Activated CD8-positive, alpha-beta memory T cell treated with anti-CD3 and anti-CD28 coated beads for 1 hour (primary cell): ENCODE data around the gene VAMP5.

ENCODE experiments used
- DNase-seq, 2 donors: peaks; one replicate each; pipeline ENCODE4 v3.0.0-alpha.2; 2020; ENCODE audit warnings: low read depth in 1 of 2; ENCODE audit errors: extremely low read depth in 1 of 2

VAMP5 gene

DNA sequence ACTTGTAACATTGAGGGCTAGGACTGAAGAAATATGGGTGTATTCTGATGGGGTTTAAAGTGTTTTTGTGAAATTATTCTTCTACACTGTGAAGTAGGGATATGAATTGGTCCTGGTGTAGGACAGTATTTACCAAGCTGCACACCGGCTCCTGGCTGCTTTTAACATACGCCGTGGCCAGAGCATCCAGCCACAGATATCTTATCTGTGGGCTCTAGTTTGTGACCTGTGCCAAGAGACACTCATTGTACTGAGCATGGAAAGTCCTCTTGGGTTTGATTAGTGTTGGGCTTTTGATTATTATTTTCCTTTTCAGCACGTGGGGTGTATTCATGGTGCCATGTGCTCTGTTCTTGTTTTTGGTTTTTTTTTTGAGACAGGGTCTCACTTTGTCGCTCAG is 39.8 kb downstream of the VAMP5 start:
- DNase-seq: no peak

DNA sequence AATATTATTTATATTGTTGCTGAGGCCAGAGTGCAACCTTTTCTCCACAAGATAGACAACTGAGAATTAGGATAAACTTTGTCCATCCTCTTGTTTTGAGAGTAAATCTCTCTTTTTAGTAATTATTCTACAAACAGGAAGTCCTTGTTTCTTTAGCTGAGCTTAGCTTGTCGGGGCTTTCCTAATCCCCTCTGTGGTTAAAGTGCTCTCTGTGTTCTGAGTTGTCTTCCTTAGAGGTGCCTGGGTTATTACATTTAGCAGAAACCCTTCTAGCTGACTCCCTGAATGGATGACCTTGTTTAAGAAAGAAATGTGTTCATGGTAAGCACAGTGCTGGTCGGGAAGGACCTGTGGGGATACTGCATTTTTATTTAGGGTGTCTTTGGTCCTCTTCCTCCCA is 44.4 kb downstream of the VAMP5 start:
- DNase-seq: no peak

GRCh38 chr2:85631316-85631715 is 47.1 kb downstream of the VAMP5 start:
- DNase-seq: no peak

- DNase-seq: no peak
Observed at GRCh38 chr2:85635011-85635410, 50.8 kb downstream of the VAMP5 start.

GRCh38 chr2:85635636-85636035 is 51.4 kb downstream of the VAMP5 start:
- no peak for DNase-seq

- no peak for DNase-seq
Observed at GRCh38 chr2:85642725-85643124, 58.5 kb downstream of the VAMP5 start.
